Erythroblast (primary cell): Measurements from ENCODE around the gene NCK2.
A peak's percentile ranks its signal among the peaks of the same experiment; 100 is the strongest.

Experiments used
- DNase-seq, 2 experiments: peaks; one replicate each; lab custom pipeline; 2025; lab: John Stamatoyannopoulos, UW
- GATA1 ChIP-seq: IDR thresholded peaks from 2 replicates; pipeline ENCODE4 v1.6.1; 2011; ENCODE audit warnings: low read depth, mild to moderate bottlenecking, control low read depth, low read length, moderate library complexity
- POLR2A ChIP-seq: IDR thresholded peaks from 2 replicates; pipeline ENCODE4 v1.6.1; 2011; ENCODE audit warnings: mild to moderate bottlenecking, low read length

NCK2 gene

GRCh38 chr2:105906481-105906880, 161.8 kb downstream of the NCK2 start:
- TF ChIP-seq GATA1 (no peak), POLR2A (no peak)
- no peak for DNase-seq

- TF ChIP-seq POLR2A (no peak), GATA1 (no peak)
- DNase-seq, result no peak
Observed at GRCh38 chr2:105907184-105907583, 162.5 kb downstream of the NCK2 start.

GRCh38 chr2:105909215-105909614, 164.5 kb downstream of the NCK2 start:
- DNase-seq, result no peak
- TF ChIP-seq POLR2A (no peak), GATA1 (no peak)

GRCh38 chr2:105910497-105911238, 166.0 kb downstream of the NCK2 start:
- no peak for DNase-seq
- TF ChIP-seq GATA1 (no peak), POLR2A (no peak)

- TF ChIP-seq GATA1 (no peak), POLR2A (no peak)
- DNase-seq, result no peak
Observed at GRCh38 chr2:105911425-105911824, 166.7 kb downstream of the NCK2 start.

GRCh38 chr2:105912081-105912480, 167.4 kb downstream of the NCK2 start:
- TF ChIP-seq POLR2A (no peak), GATA1 (no peak)
- DNase-seq, result no peak

GRCh38 chr2:105915005-105915558, 170.4 kb downstream of the NCK2 start:
- no peak for TF ChIP-seq POLR2A
- TF ChIP-seq GATA1, result no peak

GRCh38 chr2:105917226-105917625, 172.5 kb downstream of the NCK2 start:
- TF ChIP-seq POLR2A (no peak), GATA1 (no peak)
- DNase-seq, result no peak

More at GRCh38 chr2:105915005-105915558, 170.4 kb downstream of the NCK2 start:
- DNase-seq, result no peak

- DNase-seq, result no peak
- TF ChIP-seq GATA1 (no peak), POLR2A (no peak)
Observed at GRCh38 chr2:105917688-105918087, 173.0 kb downstream of the NCK2 start.

- no peak for DNase-seq
Observed at GRCh38 chr2:105919191-105919811, 174.6 kb downstream of the NCK2 start.

GRCh38 chr2:105919826-105920225, 175.1 kb downstream of the NCK2 start:
- TF ChIP-seq POLR2A (no peak), GATA1 (no peak)
- DNase-seq, result peak; percentile 49 to 52

More at GRCh38 chr2:105919191-105919811, 174.6 kb downstream of the NCK2 start:
- TF ChIP-seq POLR2A, result no peak
- no peak for TF ChIP-seq GATA1

GRCh38 chr2:105924271-105924670, 179.6 kb downstream of the NCK2 start:
- TF ChIP-seq POLR2A, result no peak
- TF ChIP-seq GATA1, result no peak
- DNase-seq, result no peak

GRCh38 chr2:105924932-105925331, 180.2 kb downstream of the NCK2 start:
- no peak for TF ChIP-seq GATA1
- TF ChIP-seq POLR2A, result no peak
- DNase-seq, result no peak

GRCh38 chr2:105925390-105925789, 180.7 kb downstream of the NCK2 start:
- no peak for DNase-seq
- TF ChIP-seq GATA1, result no peak
- no peak for TF ChIP-seq POLR2A
